Gastrocnemius medialis (tissue), 4 donors: ENCODE data around the gene ENOX1.

Experiments used
- POLR2A ChIP-seq, 2 donors: fragments of 450-650 bp; IDR thresholded peaks; one replicate each; pipeline ENCODE4 v1.6.1; 2017; ENCODE audit warnings: antibody characterized with exemption in 2 of 2, mild to moderate bottlenecking in 2 of 2, moderate library complexity in 2 of 2
- TF ChIP-seq, protein P1 (sequence below), 5 experiments: fragments of 450-650 bp in 3 of 5; fragments of 200-600 bp in 2 of 5; sonication (generic) in 2 of 5; IDR thresholded peaks in 4 of 5; conservative IDR thresholded peaks in 1 of 5; 1 replicate in 4 of 5; 2 replicates in 1 of 5; pipeline ENCODE4 v1.5.1; 2016 to 2019; ENCODE audit warnings: antibody characterized with exemption in 5 of 5, mild to moderate bottlenecking in 3 of 5, moderate library complexity in 3 of 5

GRCh38 chr13:43428545-43429296 is 358.1 kb downstream of the ENOX1 start:
- TF ChIP-seq POLR2A (IDR thresholded peaks at IDR 0.05) = no peak
- TF ChIP-seq, protein P1, sequence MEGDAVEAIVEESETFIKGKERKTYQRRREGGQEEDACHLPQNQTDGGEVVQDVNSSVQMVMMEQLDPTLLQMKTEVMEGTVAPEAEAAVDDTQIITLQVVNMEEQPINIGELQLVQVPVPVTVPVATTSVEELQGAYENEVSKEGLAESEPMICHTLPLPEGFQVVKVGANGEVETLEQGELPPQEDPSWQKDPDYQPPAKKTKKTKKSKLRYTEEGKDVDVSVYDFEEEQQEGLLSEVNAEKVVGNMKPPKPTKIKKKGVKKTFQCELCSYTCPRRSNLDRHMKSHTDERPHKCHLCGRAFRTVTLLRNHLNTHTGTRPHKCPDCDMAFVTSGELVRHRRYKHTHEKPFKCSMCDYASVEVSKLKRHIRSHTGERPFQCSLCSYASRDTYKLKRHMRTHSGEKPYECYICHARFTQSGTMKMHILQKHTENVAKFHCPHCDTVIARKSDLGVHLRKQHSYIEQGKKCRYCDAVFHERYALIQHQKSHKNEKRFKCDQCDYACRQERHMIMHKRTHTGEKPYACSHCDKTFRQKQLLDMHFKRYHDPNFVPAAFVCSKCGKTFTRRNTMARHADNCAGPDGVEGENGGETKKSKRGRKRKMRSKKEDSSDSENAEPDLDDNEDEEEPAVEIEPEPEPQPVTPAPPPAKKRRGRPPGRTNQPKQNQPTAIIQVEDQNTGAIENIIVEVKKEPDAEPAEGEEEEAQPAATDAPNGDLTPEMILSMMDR (IDR thresholded peaks at IDR 0.05 in 4 of 5, conservative IDR thresholded peaks at IDR 0.05 in 1 of 5) = no peak
